GM12874 (cell line): Measurements from ENCODE around the gene ZNF800.

Experiments
- CTCF ChIP-seq: IDR thresholded peaks from 2 replicates; pipeline ENCODE4 v1.5.1; 2011; ENCODE audit warnings: low read depth, mild to moderate bottlenecking, control low read depth, low read length, moderate library complexity; ENCODE audit not compliant: insufficient read depth

ZNF800 gene

GRCh38 chr7:127392566-127393367, at the start of gene ZNF800:
Gene ZNF800, minus strand, starts transcription at chr7:127392708. Its CDS starts 1,151 bp downstream, at chr7:127391557.
- no peak for TF ChIP-seq CTCF

GRCh38 chr7:127440206-127440605, 47.7 kb upstream of the ZNF800 start:
- TF ChIP-seq CTCF: no peak

- TF ChIP-seq CTCF: no peak
Measured at GRCh38 chr7:127438836-127439235, 46.3 kb upstream of the ZNF800 start.

DNA sequence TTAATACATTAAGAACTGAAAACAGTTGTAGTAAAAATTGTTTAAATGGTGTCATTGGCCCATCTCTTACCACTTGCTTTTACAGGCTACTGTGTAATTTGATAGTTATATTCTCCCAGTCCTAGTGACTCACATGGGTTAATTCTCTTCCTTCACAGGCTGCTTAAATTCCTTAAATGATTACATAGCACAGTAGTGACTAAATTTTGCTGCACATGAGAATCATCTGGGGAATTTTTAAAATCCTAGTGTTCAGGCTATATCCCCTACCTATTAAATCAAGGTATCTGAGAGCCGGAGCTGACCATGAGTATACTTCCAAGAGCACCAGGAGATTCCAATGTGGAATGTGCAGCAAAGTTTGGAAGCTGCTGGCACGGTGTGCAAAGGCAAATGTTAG, 45.3 kb upstream of the ZNF800 start:
- no peak for TF ChIP-seq CTCF

DNA sequence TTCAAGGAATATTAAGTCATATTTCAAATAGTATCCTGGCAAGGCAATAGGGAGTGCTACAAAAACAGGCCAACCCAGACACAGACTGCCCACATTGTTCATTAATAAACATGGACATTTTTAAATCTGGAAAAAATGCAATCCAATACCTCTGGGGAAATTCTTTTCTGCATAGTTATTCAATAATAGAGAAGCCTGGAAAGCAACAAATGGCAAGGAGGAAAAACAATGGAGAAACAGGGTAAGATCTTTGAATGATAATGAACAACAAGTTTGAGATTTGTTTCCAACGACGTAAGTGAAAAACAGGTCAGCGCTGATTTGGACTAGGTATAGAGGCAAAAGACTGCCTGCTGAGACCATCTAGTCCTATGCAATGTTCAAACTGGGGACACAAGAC, 44.7 kb upstream of the ZNF800 start:
- no peak for TF ChIP-seq CTCF

GRCh38 chr7:127419196-127419595, 26.7 kb upstream of the ZNF800 start:
- TF ChIP-seq CTCF: no peak

GRCh38 chr7:127418459-127418858, 26.0 kb upstream of the ZNF800 start:
- TF ChIP-seq CTCF: no peak
